ENCODE data around the gene MYH13. TPM values are rescaled to one million over a fixed set of nuclear protein-coding genes. Genes with fewer than 3 reads are reported as not detected.

Gene MYH13
- total RNA-seq, 2 donors from 2014 or later, result 0.28 TPM; not detected in 1

- intact Hi-C loops (cut with DNase I), result no loop called here
- no peaks in the 10 kb centered on the region for H3K27me3 ChIP-seq (replicated peaks; ENCODE audit: insufficient read depth)
- no peak overlapping the region for H3K27ac ChIP-seq
- WGBS, result 47% methylated on average over 3 of the region's 3 CpGs
- no peaks in the 10 kb centered on the region for H3K9me3 ChIP-seq
- no peaks in the 10 kb centered on the region for H3K36me3 ChIP-seq
- no peak overlapping the region for H3K4me3 ChIP-seq
- H3K4me1 ChIP-seq (replicated peaks), result no peaks in the 10 kb centered on the region
- no peak for DNase-seq (ENCODE audit: low spot score)
- TF ChIP-seq CTCF (IDR thresholded peaks at IDR 0.05), result no peak
- no peak for TF ChIP-seq POLR2A (IDR thresholded peaks at IDR 0.05)
- TF ChIP-seq POLR2AphosphoS5 (IDR thresholded peaks at IDR 0.05), result no peak
These were observed 96.4 kb downstream of the MYH13 start for GRCh38 chr17:10276436-10276835.

- no peaks in the 10 kb centered on the region for H3K27me3 ChIP-seq (replicated peaks; ENCODE audit: insufficient read depth)
- no peaks in the 10 kb centered on the region for H3K36me3 ChIP-seq
- WGBS, result 80% methylated on average over 8 of the region's 8 CpGs
- H3K4me1 ChIP-seq (replicated peaks), result no peaks in the 10 kb centered on the region
- no peaks in the 10 kb centered on the region for H3K9me3 ChIP-seq
- intact Hi-C loops (cut with DNase I), result no loop called here
- DNase-seq (ENCODE audit: low spot score), result no peak
- TF ChIP-seq POLR2AphosphoS5 (IDR thresholded peaks at IDR 0.05) (no peak), POLR2A (IDR thresholded peaks at IDR 0.05) (no peak), CTCF (IDR thresholded peaks at IDR 0.05) (no peak)
- no peak overlapping the region for H3K27ac ChIP-seq
- no peak overlapping the region for H3K4me3 ChIP-seq
These were observed 97.4 kb downstream of the MYH13 start for GRCh38 chr17:10275418-10275817.

- Histone ChIP-seq H3K36me3 (no peaks in the 10 kb centered on the region), H3K9me3 (no peaks in the 10 kb centered on the region), H3K4me3 (no peak overlapping the region), H3K4me1 (replicated peaks) (no peaks in the 10 kb centered on the region), H3K27me3 (replicated peaks; ENCODE audit: insufficient read depth) (no peaks in the 10 kb centered on the region), H3K27ac (no peak overlapping the region)
- TF ChIP-seq POLR2AphosphoS5 (IDR thresholded peaks at IDR 0.05) (no peak), CTCF (IDR thresholded peaks at IDR 0.05) (no peak), POLR2A (IDR thresholded peaks at IDR 0.05) (no peak)
- WGBS, result 69% methylated on average over 3 of the region's 3 CpGs
- no peak for DNase-seq (ENCODE audit: low spot score)
- intact Hi-C loops (cut with DNase I), result no loop called here
These were observed 101.7 kb downstream of the MYH13 start for GRCh38 chr17:10271106-10271562.

- no peak for TF ChIP-seq POLR2A (IDR thresholded peaks at IDR 0.05)
- TF ChIP-seq POLR2AphosphoS5 (IDR thresholded peaks at IDR 0.05), result no peak
- no peak for TF ChIP-seq CTCF (IDR thresholded peaks at IDR 0.05)
- Histone ChIP-seq H3K4me1 (replicated peaks) (no peaks in the 10 kb centered on the region), H3K27ac (no peak overlapping the region), H3K27me3 (replicated peaks; ENCODE audit: insufficient read depth) (no peaks in the 10 kb centered on the region), H3K4me3 (no peak overlapping the region), H3K36me3 (no peaks in the 10 kb centered on the region), H3K9me3 (no peaks in the 10 kb centered on the region)
- no peak for DNase-seq (ENCODE audit: low spot score)
- intact Hi-C loops (cut with DNase I), result no loop called here
- 77% methylated on average over 1 of the region's 1 CpG for WGBS
These were observed 102.5 kb downstream of the MYH13 start for GRCh38 chr17:10270258-10270657.

- intact Hi-C loops (cut with DNase I), result no loop called here
- H3K27ac ChIP-seq, result no peak overlapping the region
- no peaks in the 10 kb centered on the region for H3K36me3 ChIP-seq
- no peak for DNase-seq (ENCODE audit: low spot score)
- H3K27me3 ChIP-seq (replicated peaks; ENCODE audit: insufficient read depth), result no peaks in the 10 kb centered on the region
- no peak overlapping the region for H3K4me3 ChIP-seq
- H3K4me1 ChIP-seq (replicated peaks), result no peaks in the 10 kb centered on the region
- 70% methylated on average over 4 of the region's 4 CpGs for WGBS
- no peaks in the 10 kb centered on the region for H3K9me3 ChIP-seq
- TF ChIP-seq POLR2AphosphoS5 (IDR thresholded peaks at IDR 0.05) (no peak), CTCF (IDR thresholded peaks at IDR 0.05) (no peak), POLR2A (IDR thresholded peaks at IDR 0.05) (no peak)
These were observed 104.8 kb downstream of the MYH13 start for GRCh38 chr17:10268005-10268404.
